ENCODE results near the gene ADGRG6.

GRCh38 chr6:142276256-142276655 lies 25.6 kb upstream of the ADGRG6 start:
- TF ChIP-seq CTCF (IDR thresholded peaks at IDR 0.05) (no peak), FOXK1 (CRISPR knock-in tag; IDR thresholded peaks at IDR 0.05) (no peak), ZNF263 (CRISPR knock-in tag; IDR thresholded peaks at IDR 0.05; ENCODE audit: low read depth) (no peak), TCF7 (CRISPR knock-in tag; IDR thresholded peaks at IDR 0.05; ENCODE audit: low read depth) (no peak), SP1 (CRISPR knock-in tag; conservative IDR thresholded peaks at IDR 0.05) (no peak), MAX (CRISPR knock-in tag; IDR thresholded peaks at IDR 0.05) (no peak), ESRRA (CRISPR knock-in tag; IDR thresholded peaks at IDR 0.05; ENCODE audit: borderline replicate concordance) (no peak), JUN (CRISPR knock-in tag; IDR thresholded peaks at IDR 0.05) (no peak)
